ENCODE results near the gene DENND1B.

GRCh38 chr1:197731449-197731848 lies 43.8 kb downstream of the DENND1B start:
- TF ChIP-seq CTCF (IDR thresholded peaks at IDR 0.05; ENCODE audit: low read depth, low read length): no peak
- TF ChIP-seq EZH2phosphoT487 (IDR thresholded peaks at IDR 0.05; ENCODE audit: low read depth): no peak

All from OCI-LY3 (cell line).